NCI-H526 treated with DMSO at 0.1 percent for 48 hours (cell line): ENCODE measurements around the gene ZNF544.
"Not testable (repeated sequence)": the region's sequence is repeated elsewhere in the genome, so short reads cannot be mapped to it uniquely, and the experiment has no call there.

Source experiments
- DNase-seq: peaks from one replicate; lab custom pipeline; 2025; lab: John Stamatoyannopoulos, UW

Gene ZNF544

GRCh38 chr19:58305932-58306323, 77.2 kb downstream of the ZNF544 start:
- DNase-seq: no peak

GRCh38 chr19:58307736-58308135, 79.0 kb downstream of the ZNF544 start:
- DNase-seq: no peak

- DNase-seq: not testable (repeated sequence)
Measured at GRCh38 chr19:58310685-58311084, 82.0 kb downstream of the ZNF544 start.

GRCh38 chr19:58311345-58311865, 82.7 kb downstream of the ZNF544 start:
- DNase-seq: no peak
